GM23338 (cell line): ENCODE results near the gene TSHZ3. TPM values are rescaled to one million over a fixed set of nuclear protein-coding genes. Genes with fewer than 3 reads are reported as not detected.

Source experiments
- ATAC-seq: fragments of 200-7000 bp; cut with Tn5 transposase; 3 replicates; pipeline ENCODE4 v1.9.1; 2020
- DNase-seq: peaks from one replicate; pipeline ENCODE4 v3.0.0-alpha.2; 2015; ENCODE audit warnings: low spot score
- H2AFZ ChIP-seq: fragments of 200-600 bp; sonication (generic); 2 replicates; pipeline ENCODE4 v1.8.0; 2016; ENCODE audit warnings: antibody characterized with exemption, mild to moderate bottlenecking, moderate library complexity
- H3F3A ChIP-seq: fragments of 200-600 bp; sonication (generic); replicated peaks from 2 replicates; pipeline ENCODE4 v1.8.0; 2017; ENCODE audit warnings: antibody characterized with exemption, mixed run types, low read depth
- H3K27ac ChIP-seq: fragments of 200-600 bp; sonication (generic); 2 replicates; pipeline ENCODE4 v1.6.1; 2016; ENCODE audit warnings: low read depth
- H3K27me3 ChIP-seq: fragments of 200-600 bp; sonication (generic); 2 replicates; pipeline ENCODE4 v1.8.0; 2016; ENCODE audit warnings: mild to moderate bottlenecking, mixed run types, moderate library complexity; ENCODE audit not compliant: insufficient read depth
- H3K36me3 ChIP-seq: fragments of 200-600 bp; sonication (generic); 2 replicates; pipeline ENCODE4 v1.8.0; 2016; ENCODE audit warnings: mild to moderate bottlenecking; ENCODE audit not compliant: insufficient read depth
- H3K4me1 ChIP-seq: fragments of 200-600 bp; sonication (generic); 2 replicates; pipeline ENCODE4 v1.8.0; 2016; ENCODE audit warnings: mild to moderate bottlenecking, moderate library complexity; ENCODE audit not compliant: insufficient read depth
- H3K4me2 ChIP-seq: fragments of 200-600 bp; sonication (generic); 2 replicates; pipeline ENCODE4 v1.7.1; 2017; ENCODE audit warnings: mixed run types
- H3K4me3 ChIP-seq: fragments of 200-600 bp; sonication (generic); 2 replicates; pipeline ENCODE4 v1.6.1; 2016; ENCODE audit warnings: mixed run types
- H3K79me2 ChIP-seq: fragments of 200-600 bp; sonication (generic); replicated peaks from 2 replicates; pipeline ENCODE4 v1.8.0; 2017; ENCODE audit warnings: mild to moderate bottlenecking; ENCODE audit not compliant: insufficient read depth
- H3K9me2 ChIP-seq: fragments of 200-600 bp; sonication (generic); 2 replicates; pipeline ENCODE4 v1.8.0; 2017; ENCODE audit not compliant: insufficient read depth
- H4K20me1 ChIP-seq: fragments of 200-600 bp; sonication (generic); replicated peaks from 2 replicates; pipeline ENCODE4 v1.8.0; 2017; ENCODE audit warnings: mild to moderate bottlenecking; ENCODE audit not compliant: insufficient read depth
- H3K27ac Mint-ChIP-seq: 2 replicates; pipeline ENCODE4 v1.8.0; 2020; ENCODE audit warnings: inconsistent platforms, mild to moderate bottlenecking, moderate library complexity, mixed read lengths
- H3K27me3 Mint-ChIP-seq: 3 replicates; pipeline ENCODE4 v1.8.0; 2022; ENCODE audit warnings: low read depth, mild to moderate bottlenecking, moderate library complexity, mixed read lengths, inconsistent platforms; ENCODE audit not compliant: insufficient read depth, poor library complexity
- H3K36me3 Mint-ChIP-seq: 3 replicates; pipeline ENCODE4 v1.8.0; 2021; ENCODE audit warnings: low read depth, mild to moderate bottlenecking, inconsistent platforms, moderate library complexity, mixed read lengths
- H3K4me1 Mint-ChIP-seq: 3 replicates; pipeline ENCODE4 v1.8.0; 2020; ENCODE audit warnings: mild to moderate bottlenecking, inconsistent platforms, mixed read lengths
- H3K4me3 Mint-ChIP-seq: 3 replicates; pipeline ENCODE4 v1.8.0; 2021; ENCODE audit warnings: moderate library complexity, mild to moderate bottlenecking, inconsistent platforms, mixed read lengths
- H3K9me3 Mint-ChIP-seq: 3 replicates; pipeline ENCODE4 v1.8.0; 2020; ENCODE audit warnings: moderate library complexity, mild to moderate bottlenecking, inconsistent platforms, mixed read lengths
- CREB1 ChIP-seq: fragments of 250-450 bp; sonication (Bioruptor Pico); IDR thresholded peaks from 2 replicates; pipeline ENCODE4 v1.5.0; 2020; ENCODE audit warnings: low read depth, mild to moderate bottlenecking, moderate library complexity
- CTCF ChIP-seq, 2 experiments: fragments of 200-600 bp in 1 of 2; sonication (generic) in 1 of 2; conservative IDR thresholded peaks; 2 replicates each; pipeline versions ENCODE4 v1.5.1 to v1.6.1; 2016 to 2017; ENCODE audit warnings: antibody characterized with exemption in 2 of 2, low read depth in 2 of 2, mild to moderate bottlenecking in 2 of 2, moderate library complexity in 1 of 2
- ETS1 ChIP-seq: IDR thresholded peaks from 2 replicates; pipeline ENCODE4 v1.6.1; 2016; ENCODE audit warnings: antibody characterized with exemption
- EZH2phosphoT487 ChIP-seq: fragments of 200-600 bp; sonication (generic); IDR thresholded peaks from one replicate; pipeline ENCODE4 v1.8.1; 2018; ENCODE audit warnings: antibody characterized with exemption; ENCODE audit not compliant: unreplicated experiment
- JUNB ChIP-seq: IDR thresholded peaks from one replicate; pipeline ENCODE4 v1.6.1; 2016; ENCODE audit warnings: antibody characterized with exemption; ENCODE audit not compliant: unreplicated experiment
- NANOG ChIP-seq: IDR thresholded peaks from 2 replicates; pipeline ENCODE4 v1.6.1; 2016; ENCODE audit warnings: antibody characterized with exemption, borderline replicate concordance
- STAT1 ChIP-seq: IDR thresholded peaks from one replicate; pipeline ENCODE4 v1.6.1; 2016; ENCODE audit warnings: antibody characterized with exemption; ENCODE audit not compliant: unreplicated experiment
- ZNF114 ChIP-seq: fragments of 250-450 bp; sonication (Bioruptor Pico); IDR thresholded peaks from 2 replicates; pipeline ENCODE4 v1.5.0; 2020; ENCODE audit warnings: mild to moderate bottlenecking, moderate library complexity
- ZNF331 ChIP-seq: fragments of 250-450 bp; sonication (Bioruptor Pico); IDR thresholded peaks from 2 replicates; pipeline ENCODE4 v1.5.0; 2020; ENCODE audit warnings: low read depth, mild to moderate bottlenecking, moderate library complexity
- polyA plus RNA-seq: library from polyadenylated mRNA; unstranded; fragments of >200 nt; fragmentation: Nextera tagmentation; extraction: Ambion mirVana; gene quantifications from 2 replicates; pipeline ENCODE4 v1.2.1, GENCODE V29; 2016
- total RNA-seq: library from RNA; depleted of rRNA; stranded (reverse); fragments of >200 nt; shearing (Covaris generic); gene quantifications from 2 replicates; pipeline ENCODE4 v1.2.3, GENCODE V29; 2014
- TF ChIP-seq, protein P1 (sequence below): IDR thresholded peaks from one replicate; pipeline ENCODE4 v1.6.1; 2018; ENCODE audit warnings: antibody characterized with exemption; ENCODE audit not compliant: unreplicated experiment

The TSHZ3 gene
- total and polyA plus RNA-seq, 2 experiments from 2014 or later = 3.8 to 8.9 TPM

DNA sequence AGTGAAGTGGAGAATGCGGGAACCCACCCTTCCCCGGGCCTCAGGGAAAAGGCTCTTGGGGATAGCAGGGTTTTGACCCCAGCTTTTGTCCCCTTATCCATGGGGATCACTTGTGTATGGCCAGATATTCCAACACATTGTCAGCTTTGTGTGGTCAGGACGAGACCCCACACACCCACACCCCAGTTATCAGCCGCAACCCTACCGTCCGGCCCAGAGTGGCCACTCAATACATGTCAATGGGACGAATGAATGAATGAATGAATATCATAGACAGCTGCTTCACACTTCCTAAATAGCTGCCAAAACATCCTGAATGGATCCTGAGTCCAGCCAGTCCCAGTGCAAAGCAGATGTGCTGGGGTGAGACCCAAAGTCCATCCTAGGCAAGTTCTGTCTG, 64.6 kb downstream of the TSHZ3 start:
- Mint-ChIP-seq H3K9me3 (no peaks in the 10 kb centered on the region), H3K4me3 (no peak overlapping the region), H3K4me1 (peaks cover 39% of the 10 kb centered on the region), H3K27ac (no peak overlapping the region), H3K36me3 (peaks cover 2% of the 10 kb centered on the region; the same call in 1 of the 3 replicates), H3K27me3 (peaks cover 8% of the 10 kb centered on the region)
- H3K27me3 ChIP-seq = no peaks in the 10 kb centered on the region
- TF ChIP-seq CTCF (conservative IDR thresholded peaks at IDR 0.05; ENCODE audit: low read depth in 2 of 2) = no peak
- no peak for TF ChIP-seq EZH2phosphoT487
- no peak for TF ChIP-seq NANOG
- no peak for TF ChIP-seq CREB1 (CRISPR knock-in tag)
- TF ChIP-seq STAT1 = no peak
- TF ChIP-seq, protein P1, sequence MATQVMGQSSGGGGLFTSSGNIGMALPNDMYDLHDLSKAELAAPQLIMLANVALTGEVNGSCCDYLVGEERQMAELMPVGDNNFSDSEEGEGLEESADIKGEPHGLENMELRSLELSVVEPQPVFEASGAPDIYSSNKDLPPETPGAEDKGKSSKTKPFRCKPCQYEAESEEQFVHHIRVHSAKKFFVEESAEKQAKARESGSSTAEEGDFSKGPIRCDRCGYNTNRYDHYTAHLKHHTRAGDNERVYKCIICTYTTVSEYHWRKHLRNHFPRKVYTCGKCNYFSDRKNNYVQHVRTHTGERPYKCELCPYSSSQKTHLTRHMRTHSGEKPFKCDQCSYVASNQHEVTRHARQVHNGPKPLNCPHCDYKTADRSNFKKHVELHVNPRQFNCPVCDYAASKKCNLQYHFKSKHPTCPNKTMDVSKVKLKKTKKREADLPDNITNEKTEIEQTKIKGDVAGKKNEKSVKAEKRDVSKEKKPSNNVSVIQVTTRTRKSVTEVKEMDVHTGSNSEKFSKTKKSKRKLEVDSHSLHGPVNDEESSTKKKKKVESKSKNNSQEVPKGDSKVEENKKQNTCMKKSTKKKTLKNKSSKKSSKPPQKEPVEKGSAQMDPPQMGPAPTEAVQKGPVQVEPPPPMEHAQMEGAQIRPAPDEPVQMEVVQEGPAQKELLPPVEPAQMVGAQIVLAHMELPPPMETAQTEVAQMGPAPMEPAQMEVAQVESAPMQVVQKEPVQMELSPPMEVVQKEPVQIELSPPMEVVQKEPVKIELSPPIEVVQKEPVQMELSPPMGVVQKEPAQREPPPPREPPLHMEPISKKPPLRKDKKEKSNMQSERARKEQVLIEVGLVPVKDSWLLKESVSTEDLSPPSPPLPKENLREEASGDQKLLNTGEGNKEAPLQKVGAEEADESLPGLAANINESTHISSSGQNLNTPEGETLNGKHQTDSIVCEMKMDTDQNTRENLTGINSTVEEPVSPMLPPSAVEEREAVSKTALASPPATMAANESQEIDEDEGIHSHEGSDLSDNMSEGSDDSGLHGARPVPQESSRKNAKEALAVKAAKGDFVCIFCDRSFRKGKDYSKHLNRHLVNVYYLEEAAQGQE = no peak
- no peak for TF ChIP-seq ETS1
- TF ChIP-seq ZNF331 (CRISPR knock-in tag) = no peak
- H3K4me3 ChIP-seq = no peak overlapping the region
- no peaks in the 10 kb centered on the region for H3K9me2 ChIP-seq
- H3K4me1 ChIP-seq = peaks cover 5% of the 10 kb centered on the region; the same call in 1 of the 2 replicates
- no peak overlapping the region for H3K27ac ChIP-seq
- H3K4me2 ChIP-seq = no peak overlapping the region
- H4K20me1 ChIP-seq = no peaks in the 10 kb centered on the region
- H3F3A ChIP-seq = no peaks in the 10 kb centered on the region
- no peaks in the 10 kb centered on the region for H3K36me3 ChIP-seq
- no peak for DNase-seq
- peaks cover 15% of the 10 kb centered on the region for H3K79me2 ChIP-seq
- H2AFZ ChIP-seq = no peak overlapping the region
- ATAC-seq = no peak

- TF ChIP-seq JUNB = no peak
- TF ChIP-seq NANOG = no peak
- TF ChIP-seq CREB1 (CRISPR knock-in tag) = no peak
- TF ChIP-seq ZNF331 (CRISPR knock-in tag) = no peak
- TF ChIP-seq ZNF114 (CRISPR knock-in tag) = no peak
- TF ChIP-seq CTCF (conservative IDR thresholded peaks at IDR 0.05; ENCODE audit: low read depth in 2 of 2) = no peak
- Histone ChIP-seq H2AFZ (no peak overlapping the region), H3K9me2 (no peaks in the 10 kb centered on the region), H3F3A (no peaks in the 10 kb centered on the region), H3K79me2 (peaks cover 15% of the 10 kb centered on the region), H3K36me3 (no peaks in the 10 kb centered on the region), H3K4me3 (no peak overlapping the region), H3K4me1 (peaks cover 5% of the 10 kb centered on the region; the same call in 1 of the 2 replicates), H3K27ac (no peak overlapping the region), H3K4me2 (no peak overlapping the region), H4K20me1 (no peaks in the 10 kb centered on the region), H3K27me3 (no peaks in the 10 kb centered on the region)
- Mint-ChIP-seq H3K4me3 (no peak overlapping the region), H3K9me3 (no peaks in the 10 kb centered on the region), H3K27ac (no peak overlapping the region), H3K4me1 (peaks cover 39% of the 10 kb centered on the region), H3K27me3 (peaks cover 6% of the 10 kb centered on the region), H3K36me3 (peaks cover 12% of the 10 kb centered on the region)
- peak; percentile 20 for DNase-seq
- ATAC-seq = no peak
Measured at GRCh38 chr19:31283701-31284100, 65.5 kb downstream of the TSHZ3 start.
